Stimulated activated CD8-positive, alpha-beta memory T cell treated with anti-CD3 and anti-CD28 coated beads, Interleukin-4, amount 100 ng/mL, for 4 hours (primary cell): Measurements from ENCODE around the gene ETFA.
"Not testable (repeated sequence)": the region's sequence is repeated elsewhere in the genome, so short reads cannot be mapped to it uniquely, and the experiment has no call there.

Experiments
- DNase-seq, 2 donors: peaks; one replicate each; pipeline ENCODE4 v3.0.0-alpha.2; 2020; ENCODE audit warnings: low read depth in 2 of 2, low spot score in 1 of 2

ETFA gene

GRCh38 chr15:76327191-76328105 lies 16.2 kb upstream of the ETFA start:
- no peak for DNase-seq

- DNase-seq = no peak
These were observed 14.4 kb upstream of the ETFA start for GRCh38 chr15:76325704-76326103.

GRCh38 chr15:76324066-76324465 lies 12.8 kb upstream of the ETFA start:
- no peak for DNase-seq

- no peak for DNase-seq
These were observed 10.3 kb upstream of the ETFA start for GRCh38 chr15:76321602-76322001.

- no peak for DNase-seq
These were observed 9.9 kb upstream of the ETFA start for GRCh38 chr15:76321171-76321570.

GRCh38 chr15:76320012-76320411 lies 8.7 kb upstream of the ETFA start:
- DNase-seq = no peak

GRCh38 chr15:76313731-76314130 lies 2.5 kb upstream of the ETFA start:
- DNase-seq = no peak

- DNase-seq = not testable (repeated sequence)
These were observed 1.9 kb upstream of the ETFA start for GRCh38 chr15:76313175-76313567.

GRCh38 chr15:76312540-76313174 lies 1.4 kb upstream of the ETFA start:
- no peak for DNase-seq

- DNase-seq = no peak
These were observed 682 bp downstream of the ETFA start for GRCh38 chr15:76310475-76311099.

- DNase-seq = no peak
These were observed 1.5 kb downstream of the ETFA start for GRCh38 chr15:76309601-76310330.

- DNase-seq = no peak
These were observed 7.4 kb downstream of the ETFA start for GRCh38 chr15:76303909-76304308.

GRCh38 chr15:76299786-76300185 lies 11.5 kb downstream of the ETFA start:
- no peak for DNase-seq

GRCh38 chr15:76298986-76299385 lies 12.3 kb downstream of the ETFA start:
- DNase-seq = no peak

GRCh38 chr15:76297951-76298350 lies 13.3 kb downstream of the ETFA start:
- not testable (repeated sequence) for DNase-seq

- DNase-seq = no peak
These were observed 14.4 kb downstream of the ETFA start for GRCh38 chr15:76296849-76297248.

GRCh38 chr15:76294463-76294862 lies 16.8 kb downstream of the ETFA start:
- DNase-seq = not testable (repeated sequence)

- DNase-seq = no peak
These were observed 17.9 kb downstream of the ETFA start for GRCh38 chr15:76293361-76293760.

GRCh38 chr15:76289582-76289981 lies 21.7 kb downstream of the ETFA start:
- DNase-seq = no peak

- no peak for DNase-seq
These were observed 24.9 kb downstream of the ETFA start for GRCh38 chr15:76286271-76286879.

GRCh38 chr15:76285241-76285825 lies 25.9 kb downstream of the ETFA start:
- no peak for DNase-seq
